NK-92 (cell line): Measurements from ENCODE around the gene SEPTIN6.

ENCODE experiments used
- DNase-seq: peaks from one replicate; lab custom pipeline; 2025; ENCODE audit not compliant: unreplicated experiment; lab: John Stamatoyannopoulos, UW

SEPTIN6 gene

DNA sequence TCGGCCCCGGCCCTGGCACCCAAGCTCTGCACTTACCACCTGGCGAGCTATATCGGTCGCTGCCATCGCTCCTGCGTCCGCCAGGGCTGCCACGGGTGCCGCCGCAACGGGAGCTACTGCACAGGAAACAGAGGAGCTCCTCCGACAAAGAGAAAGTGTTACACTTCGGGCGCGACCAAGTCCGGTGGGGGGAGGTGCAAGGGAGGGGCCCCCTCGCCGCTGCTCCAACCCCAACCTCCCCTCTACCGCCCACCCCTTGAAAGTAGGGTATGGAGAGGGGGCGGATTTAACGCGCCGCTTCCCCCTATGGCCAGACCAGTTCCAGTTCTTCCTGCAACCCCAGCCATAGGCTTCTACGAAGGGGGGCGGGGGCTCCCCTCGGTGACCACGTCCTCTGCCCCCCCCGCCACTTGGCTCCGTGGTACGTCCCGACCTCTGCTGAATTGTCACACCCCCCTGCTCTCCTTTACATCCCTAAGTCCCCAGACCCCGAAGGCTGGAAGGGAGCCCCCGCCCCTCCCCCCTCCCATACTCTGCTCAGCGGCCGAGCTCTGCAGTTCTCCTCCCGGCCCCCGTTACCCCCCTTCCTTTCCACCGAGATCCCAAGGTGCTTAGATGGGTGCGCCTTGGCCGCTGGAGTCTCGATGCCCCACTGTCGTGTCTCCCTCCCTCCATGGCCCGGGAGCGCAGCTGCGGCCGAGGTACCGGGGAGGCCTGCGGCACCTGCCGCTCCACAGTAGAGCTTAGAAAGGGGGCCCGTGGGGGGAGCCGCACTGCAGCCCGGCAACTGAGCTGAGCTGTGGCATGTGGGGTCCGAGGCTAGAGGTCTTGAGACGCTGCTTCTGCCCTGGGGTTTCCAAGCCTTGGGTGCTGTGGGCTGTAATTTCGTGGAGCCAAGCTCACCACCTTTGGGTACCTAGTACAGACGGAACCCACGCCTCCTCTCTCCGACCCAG is at the start of gene SEPTIN6:
Gene SEPTIN6 (minus strand): TSS at position 129 of the 956 bp plus-strand sequence. CDS start 63 bp downstream, at position 66.
- DNase-seq = peak; percentile 24

GRCh38 chrX:119738742-119739141 is 45.8 kb upstream of the SEPTIN6 start:
- no peak for DNase-seq

GRCh38 chrX:119736206-119736764 is 43.3 kb upstream of the SEPTIN6 start:
- DNase-seq = no peak

- no peak for DNase-seq
Observed at GRCh38 chrX:119735467-119735866, 42.5 kb upstream of the SEPTIN6 start.

GRCh38 chrX:119734897-119735339 is 42.0 kb upstream of the SEPTIN6 start:
- DNase-seq = no peak

GRCh38 chrX:119729408-119730201 is 36.6 kb upstream of the SEPTIN6 start:
- no peak for DNase-seq

GRCh38 chrX:119728487-119728886 is 35.5 kb upstream of the SEPTIN6 start:
- no peak for DNase-seq

DNA sequence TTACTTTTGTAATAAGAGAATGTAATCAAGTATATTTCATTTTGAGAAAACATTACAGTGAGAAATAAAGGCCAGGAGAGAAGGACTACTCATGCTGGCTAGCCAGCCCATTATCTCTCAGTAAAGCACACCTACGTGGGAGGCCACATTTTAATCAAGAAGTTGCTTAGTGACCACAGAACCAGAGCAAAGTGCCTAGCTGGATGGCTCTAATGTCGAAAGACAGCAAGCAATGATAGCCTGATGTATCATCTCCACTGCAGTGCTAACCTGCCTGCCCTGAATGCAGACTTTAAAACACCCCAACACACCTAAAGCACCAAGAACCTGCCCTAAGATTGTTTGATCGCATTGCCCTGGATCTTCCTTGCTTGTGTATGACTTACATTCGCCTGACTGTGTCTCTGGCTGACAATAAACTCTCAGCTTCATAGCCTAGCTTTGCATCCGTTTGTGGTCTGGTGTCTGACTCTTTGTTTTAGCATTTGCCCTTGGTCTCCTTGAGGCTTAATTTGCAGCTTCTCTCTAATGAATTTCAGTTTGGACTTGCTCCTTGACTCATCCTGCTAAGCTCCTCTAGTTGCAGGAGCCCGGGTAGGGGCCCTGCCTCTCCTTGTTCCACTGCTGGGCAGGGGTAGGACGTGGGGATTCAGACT is 34.1 kb upstream of the SEPTIN6 start:
- no peak for DNase-seq

DNA sequence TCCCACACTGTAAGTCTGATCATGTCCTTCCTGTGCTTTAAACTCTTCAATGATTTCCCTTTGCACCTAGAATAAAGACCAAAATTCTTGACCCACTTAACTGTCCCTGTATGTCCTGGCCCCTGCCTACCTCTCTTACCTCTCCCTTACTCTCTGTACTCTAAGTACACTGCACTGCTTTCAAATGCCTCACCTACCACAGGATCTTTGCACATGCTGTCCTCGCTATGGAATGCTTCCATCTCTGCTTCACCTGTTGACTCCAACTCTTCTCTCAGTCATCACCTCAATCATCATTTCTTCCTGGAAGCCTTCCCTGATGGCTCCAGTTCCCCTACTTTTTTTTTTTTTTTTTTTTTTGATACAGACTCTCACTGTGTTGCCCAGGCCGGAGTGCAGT is 29.0 kb upstream of the SEPTIN6 start:
- no peak for DNase-seq

DNA sequence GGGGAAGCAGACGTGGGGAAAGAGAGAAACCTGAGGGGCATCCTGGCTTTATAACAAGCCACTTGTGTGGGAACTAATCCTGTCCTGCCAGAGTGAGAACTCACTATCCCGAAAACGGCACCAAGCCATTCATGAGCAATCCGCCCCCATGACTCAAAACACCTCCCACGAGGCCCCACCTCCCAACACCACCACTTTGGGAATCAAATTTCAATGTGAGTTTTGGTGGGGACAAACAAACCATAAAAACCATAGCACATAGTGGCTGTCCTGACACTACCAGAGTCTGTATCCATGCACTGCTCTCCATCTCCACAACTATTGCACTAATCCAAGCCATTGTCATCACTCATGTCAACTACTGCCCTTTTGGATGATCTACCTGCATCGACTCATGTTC is 28.5 kb upstream of the SEPTIN6 start:
- no peak for DNase-seq

GRCh38 chrX:119709630-119710029 is 16.7 kb upstream of the SEPTIN6 start:
- no peak for DNase-seq

GRCh38 chrX:119708936-119709335 is 16.0 kb upstream of the SEPTIN6 start:
- no peak for DNase-seq

- no peak for DNase-seq
Observed at GRCh38 chrX:119706616-119707015, 13.6 kb upstream of the SEPTIN6 start.

DNA sequence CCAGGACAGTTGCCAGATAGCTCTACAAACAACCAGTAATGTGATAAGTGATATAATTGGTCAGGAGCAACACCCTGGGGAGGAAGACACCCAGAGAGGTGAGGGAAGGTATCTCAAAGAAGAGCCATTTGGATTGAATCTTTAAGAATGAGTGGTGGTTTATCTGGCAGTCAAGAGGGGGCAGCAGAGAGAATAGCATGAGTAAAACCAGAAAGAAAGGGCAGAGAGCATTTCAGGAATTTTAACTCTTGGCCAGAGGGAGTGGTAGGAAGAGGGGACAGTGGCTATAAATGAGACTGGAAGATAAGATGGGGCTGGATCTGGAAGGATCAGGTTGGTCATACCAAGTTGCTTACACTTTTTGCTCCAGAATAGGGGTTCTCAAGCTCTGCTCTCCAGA is 5.9 kb upstream of the SEPTIN6 start:
- DNase-seq = no peak

- DNase-seq = no peak
Observed at GRCh38 chrX:119696251-119696890, 3.4 kb upstream of the SEPTIN6 start.

DNA sequence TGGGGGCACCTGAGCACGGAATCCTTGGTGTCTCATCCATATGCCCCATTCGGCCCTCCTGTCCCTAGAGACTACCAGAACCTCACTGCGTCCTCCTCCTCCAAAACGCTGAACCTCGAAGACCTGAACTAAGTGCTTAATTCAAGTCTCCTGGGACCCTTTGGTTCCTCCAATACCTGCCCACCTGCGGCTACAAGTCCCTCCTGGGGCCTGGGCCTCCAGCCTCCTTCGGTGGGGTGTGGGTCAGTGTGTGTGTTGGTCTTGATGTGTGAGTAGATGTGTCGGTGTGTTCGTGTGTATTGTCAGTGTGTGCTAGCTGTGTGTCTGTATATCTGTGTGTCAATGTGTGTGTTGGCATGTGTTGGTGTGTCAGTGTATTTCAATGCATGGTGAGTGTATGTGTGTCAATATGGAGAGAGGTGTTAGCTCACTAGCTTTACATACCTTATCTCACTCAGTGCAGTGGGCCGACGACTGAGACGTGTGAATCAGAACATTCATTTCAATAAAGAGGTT is 2.6 kb upstream of the SEPTIN6 start:
- DNase-seq = no peak

DNA sequence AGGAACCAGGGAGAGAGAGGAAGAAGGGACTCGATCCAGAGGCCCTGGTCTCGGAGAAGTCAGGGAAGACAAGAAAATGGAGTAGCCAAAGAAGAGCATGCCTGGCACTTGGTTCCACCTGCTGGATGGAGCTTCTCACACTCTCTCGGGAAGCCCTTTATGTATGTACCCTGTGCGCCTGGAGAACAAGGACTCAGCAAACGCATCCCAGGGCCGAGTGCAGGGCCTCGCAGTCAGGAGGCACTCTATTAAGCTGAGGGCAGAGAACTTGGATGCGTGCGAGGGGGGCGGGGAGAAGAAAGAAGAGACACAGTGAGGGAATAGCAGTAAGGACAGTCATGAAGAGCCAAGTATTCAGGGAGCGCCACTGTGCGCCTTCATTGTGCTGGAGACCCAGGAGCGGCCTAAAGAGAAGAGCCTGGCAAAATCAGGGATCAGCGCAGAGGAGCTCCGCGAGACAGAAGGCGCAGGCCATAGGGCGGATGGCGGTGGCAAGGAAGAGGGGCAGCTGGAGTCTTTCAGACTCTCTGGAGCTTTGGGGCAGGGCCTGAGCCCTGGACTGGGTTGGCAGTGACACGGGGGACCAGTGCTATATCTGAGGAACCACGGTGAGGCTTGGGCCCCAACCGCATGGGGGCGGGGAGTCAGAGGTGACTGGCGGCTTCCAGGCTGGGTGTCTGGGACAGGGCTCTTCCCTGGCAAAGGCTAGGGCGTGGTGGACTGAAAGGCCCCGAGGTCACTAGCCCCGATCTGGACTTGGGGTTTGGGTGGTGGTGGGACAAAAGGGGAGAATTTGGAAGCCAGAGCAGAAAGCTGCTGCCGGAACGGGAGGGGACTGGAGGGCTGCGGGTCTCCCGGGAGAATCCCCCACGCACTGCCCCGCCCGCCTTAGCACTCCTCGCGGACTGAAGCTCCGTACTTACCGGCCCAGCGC is 1.9 kb upstream of the SEPTIN6 start:
- no peak for DNase-seq

- no peak for DNase-seq
Observed at GRCh38 chrX:119693996-119694451, 1.1 kb upstream of the SEPTIN6 start.
